Liver (tissue), 9 donors: ENCODE results near the gene FN1. TPM values are rescaled to one million over a fixed set of nuclear protein-coding genes. Genes with fewer than 3 reads are reported as not detected.

ENCODE experiments used
- DNase-seq: peaks from one replicate; pipeline ENCODE4 v3.0.0-alpha.2; 2017; ENCODE audit warnings: low spot score
- H3K27ac ChIP-seq, 2 donors: one replicate each; pipeline ENCODE4 v1.7.0; 2013; ENCODE audit warnings: inconsistent platforms in 2 of 2, low read length in 2 of 2, control low read depth in 1 of 2, low read depth in 1 of 2, mild to moderate bottlenecking in 1 of 2
- H3K27me3 ChIP-seq, 4 donors: one replicate each; pipeline versions ENCODE4 v1.6.1 to v1.7.0; 2013; ENCODE audit warnings: low read length in 3 of 4, inconsistent platforms in 1 of 4, mild to moderate bottlenecking in 1 of 4, moderate library complexity in 1 of 4; ENCODE audit not compliant: control insufficient read depth in 4 of 4, insufficient read depth in 4 of 4
- H3K36me3 ChIP-seq, 4 donors: one replicate each; pipeline versions ENCODE4 v1.6.1 to v1.7.0; 2013; ENCODE audit warnings: low read length in 3 of 4, mild to moderate bottlenecking in 3 of 4, low read depth in 1 of 4, moderate library complexity in 1 of 4; ENCODE audit not compliant: control insufficient read depth in 4 of 4, insufficient read depth in 3 of 4
- H3K4me1 ChIP-seq, 4 donors: one replicate each; pipeline versions ENCODE4 v1.6.1 to v1.7.0; 2013; ENCODE audit warnings: low read length in 3 of 4, mild to moderate bottlenecking in 3 of 4, moderate library complexity in 1 of 4; ENCODE audit not compliant: control insufficient read depth in 4 of 4, insufficient read depth in 4 of 4
- H3K4me3 ChIP-seq, 3 donors: one replicate each; pipeline versions ENCODE4 v1.6.1 to v1.7.0; 2013; ENCODE audit warnings: low read length in 3 of 3, control low read depth in 1 of 3, low read depth in 1 of 3, mild to moderate bottlenecking in 1 of 3
- H3K9ac ChIP-seq, 2 donors: one replicate each; pipeline ENCODE4 v1.7.0; 2013; ENCODE audit warnings: low read length in 2 of 2, mild to moderate bottlenecking in 2 of 2, moderate library complexity in 2 of 2, control low read depth in 1 of 2, low read depth in 1 of 2
- H3K9me3 ChIP-seq, 4 donors: one replicate each; pipeline versions ENCODE4 v1.6.1 to v1.7.0; 2013; ENCODE audit warnings: low read length in 3 of 4; ENCODE audit not compliant: control insufficient read depth in 4 of 4
- EGR1 ChIP-seq, 2 donors: IDR thresholded peaks; 2 replicates each; pipeline ENCODE4 v1.6.1; 2016 to 2018; ENCODE audit warnings: antibody characterized with exemption in 2 of 2, low read depth in 2 of 2
- FOXA1 ChIP-seq: IDR thresholded peaks from 2 replicates; pipeline ENCODE4 v1.6.1; 2016; ENCODE audit warnings: antibody characterized with exemption
- FOXA2 ChIP-seq: IDR thresholded peaks from 2 replicates; pipeline ENCODE4 v1.6.1; 2016; ENCODE audit warnings: antibody characterized with exemption
- HNF4A ChIP-seq, 2 donors: conservative IDR thresholded peaks; 2 replicates each; pipeline ENCODE4 v1.6.1; 2016; ENCODE audit warnings: antibody characterized with exemption in 2 of 2, mild to moderate bottlenecking in 2 of 2
- HNF4G ChIP-seq: IDR thresholded peaks from 2 replicates; pipeline ENCODE4 v1.6.1; 2016; ENCODE audit warnings: antibody characterized with exemption
- JUND ChIP-seq, 2 donors: IDR thresholded peaks; 2 replicates each; pipeline ENCODE4 v1.6.1; 2016; ENCODE audit warnings: antibody characterized with exemption in 2 of 2
- MAX ChIP-seq: IDR thresholded peaks from 2 replicates; pipeline ENCODE4 v1.6.1; 2016; ENCODE audit warnings: antibody characterized with exemption
- NR2F2 ChIP-seq: IDR thresholded peaks from 2 replicates; pipeline ENCODE4 v1.6.1; 2016; ENCODE audit warnings: antibody characterized with exemption
- RAD21 ChIP-seq, 2 donors: IDR thresholded peaks; 2 replicates each; pipeline ENCODE4 v1.6.1; 2016; ENCODE audit warnings: antibody characterized with exemption in 2 of 2, mild to moderate bottlenecking in 2 of 2
- REST ChIP-seq: IDR thresholded peaks from 2 replicates; pipeline ENCODE4 v1.6.1; 2016; ENCODE audit warnings: antibody characterized with exemption, mild to moderate bottlenecking
- RXRA ChIP-seq, 2 donors: IDR thresholded peaks; 2 replicates each; pipeline ENCODE4 v1.6.1; 2017 to 2018; ENCODE audit warnings: antibody characterized with exemption in 2 of 2, mild to moderate bottlenecking in 1 of 2
- SP1 ChIP-seq: IDR thresholded peaks from 2 replicates; pipeline ENCODE4 v1.6.1; 2018; ENCODE audit warnings: antibody characterized with exemption, mild to moderate bottlenecking
- TAF1 ChIP-seq: conservative IDR thresholded peaks from 2 replicates; pipeline ENCODE4 v1.6.1; 2016; ENCODE audit warnings: antibody characterized with exemption, mild to moderate bottlenecking
- YY1 ChIP-seq: IDR thresholded peaks from 2 replicates; pipeline ENCODE4 v1.6.1; 2016; ENCODE audit warnings: antibody characterized with exemption, mild to moderate bottlenecking
- WGBS: extraction: QIAGEN DNeasy Blood & Tissue Kit; methylation state at CpG from one replicate; pipeline ENCODE4 v1.1.7; 2013; 5-methylcytosine and 5-hydroxymethylcytosine counted together
- polyA plus RNA-seq, 2 donors: library from polyadenylated mRNA; stranded (reverse) in 1 of 2; unstranded in 1 of 2; fragments of 200-250 nt in 1 of 2; fragments of >200 nt in 1 of 2; fragmentation: Nextera tagmentation in 1 of 2; extraction: Ambion mirVana in 1 of 2; gene quantifications; one replicate each; pipeline versions ENCODE4 v1.2.1 to v1.2.3, GENCODE V29; 2013 to 2015
- total RNA-seq, 2 donors: library from RNA; depleted of rRNA; stranded (reverse); fragments of >200 nt; gene quantifications; one replicate each; pipeline ENCODE4 v1.2.3, GENCODE V29; 2014
- TF ChIP-seq, protein P1 (sequence below): fragments of 150-350 bp; IDR thresholded peaks from 2 replicates; pipeline ENCODE4 v1.5.1; 2017; ENCODE audit warnings: improper control_type of control experiment, low read depth, low read length; ENCODE audit not compliant: missing input control
- TF ChIP-seq, protein P2 (sequence below): IDR thresholded peaks from 2 replicates; pipeline ENCODE4 v1.6.1; 2016; ENCODE audit warnings: antibody characterized with exemption
- donor health status: healthy.
- donor health status: healthy.
- donor health status: healthy.
- donor health status: healthy.
- donor health status: healthy.

The FN1 gene
- total and polyA plus RNA-seq, 4 donors, result 545 to 1,402 (median 837) TPM

GRCh38 chr2:215383652-215384279 is 52.1 kb downstream of the FN1 start:
- Histone ChIP-seq H3K9me3 (no peaks in the 10 kb centered on the region), H3K4me3 (no peak overlapping the region), H3K4me1 (no peaks in the 10 kb centered on the region), H3K27ac (no peak overlapping the region), H3K36me3 (peaks cover 30 to 89% (median 86%) of the 10 kb centered on the region in 4 donors), H3K27me3 (no peaks in the 10 kb centered on the region), H3K9ac (no peak overlapping the region)
- DNase-seq, result no peak
- TF ChIP-seq HNF4G (no peak), EGR1 (IDR thresholded peaks at IDR 0.05; ENCODE audit: low read depth in 2 of 2) (no peak), JUND (IDR thresholded peaks at IDR 0.05) (no peak), HNF4A (conservative IDR thresholded peaks at IDR 0.05) (no peak), MAX (no peak), RXRA (IDR thresholded peaks at IDR 0.05) (no peak), TAF1 (no peak), YY1 (no peak), NR2F2 (no peak), FOXA1 (no peak)
- TF ChIP-seq, protein P1, sequence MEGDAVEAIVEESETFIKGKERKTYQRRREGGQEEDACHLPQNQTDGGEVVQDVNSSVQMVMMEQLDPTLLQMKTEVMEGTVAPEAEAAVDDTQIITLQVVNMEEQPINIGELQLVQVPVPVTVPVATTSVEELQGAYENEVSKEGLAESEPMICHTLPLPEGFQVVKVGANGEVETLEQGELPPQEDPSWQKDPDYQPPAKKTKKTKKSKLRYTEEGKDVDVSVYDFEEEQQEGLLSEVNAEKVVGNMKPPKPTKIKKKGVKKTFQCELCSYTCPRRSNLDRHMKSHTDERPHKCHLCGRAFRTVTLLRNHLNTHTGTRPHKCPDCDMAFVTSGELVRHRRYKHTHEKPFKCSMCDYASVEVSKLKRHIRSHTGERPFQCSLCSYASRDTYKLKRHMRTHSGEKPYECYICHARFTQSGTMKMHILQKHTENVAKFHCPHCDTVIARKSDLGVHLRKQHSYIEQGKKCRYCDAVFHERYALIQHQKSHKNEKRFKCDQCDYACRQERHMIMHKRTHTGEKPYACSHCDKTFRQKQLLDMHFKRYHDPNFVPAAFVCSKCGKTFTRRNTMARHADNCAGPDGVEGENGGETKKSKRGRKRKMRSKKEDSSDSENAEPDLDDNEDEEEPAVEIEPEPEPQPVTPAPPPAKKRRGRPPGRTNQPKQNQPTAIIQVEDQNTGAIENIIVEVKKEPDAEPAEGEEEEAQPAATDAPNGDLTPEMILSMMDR, result no peak
- TF ChIP-seq, protein P2, sequence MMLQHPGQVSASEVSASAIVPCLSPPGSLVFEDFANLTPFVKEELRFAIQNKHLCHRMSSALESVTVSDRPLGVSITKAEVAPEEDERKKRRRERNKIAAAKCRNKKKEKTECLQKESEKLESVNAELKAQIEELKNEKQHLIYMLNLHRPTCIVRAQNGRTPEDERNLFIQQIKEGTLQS, result no peak
- WGBS, result 97% methylated on average over 8 of the region's 8 CpGs

- Histone ChIP-seq H3K9ac (no peak overlapping the region), H3K27me3 (no peaks in the 10 kb centered on the region), H3K4me1 (no peaks in the 10 kb centered on the region), H3K27ac (no peak overlapping the region), H3K4me3 (no peak overlapping the region), H3K9me3 (no peaks in the 10 kb centered on the region), H3K36me3 (peaks cover 30 to 88% (median 85%) of the 10 kb centered on the region in 4 donors)
- no peak for DNase-seq
- TF ChIP-seq REST (no peak), YY1 (no peak), FOXA2 (no peak), NR2F2 (no peak), TAF1 (no peak), JUND (IDR thresholded peaks at IDR 0.05) (no peak), SP1 (no peak), HNF4A (conservative IDR thresholded peaks at IDR 0.05) (no peak), HNF4G (no peak), RAD21 (IDR thresholded peaks at IDR 0.05) (no peak), RXRA (IDR thresholded peaks at IDR 0.05) (no peak), EGR1 (IDR thresholded peaks at IDR 0.05; ENCODE audit: low read depth in 2 of 2) (no peak), FOXA1 (no peak)
- TF ChIP-seq, protein P2, result no peak
These were observed 53.4 kb downstream of the FN1 start for GRCh38 chr2:215382480-215382879.
